GM23338 (cell line): ENCODE measurements around the gene KDSR. TPM values are rescaled to one million over a fixed set of nuclear protein-coding genes. Genes with fewer than 3 reads are reported as not detected.

ENCODE experiments used
- CREB1 ChIP-seq: fragments of 250-450 bp; sonication (Bioruptor Pico); IDR thresholded peaks from 2 replicates; pipeline ENCODE4 v1.5.0; 2020; ENCODE audit warnings: low read depth, mild to moderate bottlenecking, moderate library complexity
- EZH2 ChIP-seq: fragments of 200-600 bp; sonication (generic); IDR thresholded peaks from one replicate; pipeline ENCODE4 v1.8.0; 2017; ENCODE audit warnings: antibody characterized with exemption, mild to moderate bottlenecking, low read depth; ENCODE audit not compliant: unreplicated experiment
- EZH2phosphoT487 ChIP-seq: fragments of 200-600 bp; sonication (generic); IDR thresholded peaks from one replicate; pipeline ENCODE4 v1.8.1; 2018; ENCODE audit warnings: antibody characterized with exemption; ENCODE audit not compliant: unreplicated experiment
- ZNF114 ChIP-seq: fragments of 250-450 bp; sonication (Bioruptor Pico); IDR thresholded peaks from 2 replicates; pipeline ENCODE4 v1.5.0; 2020; ENCODE audit warnings: mild to moderate bottlenecking, moderate library complexity
- ZNF331 ChIP-seq: fragments of 250-450 bp; sonication (Bioruptor Pico); IDR thresholded peaks from 2 replicates; pipeline ENCODE4 v1.5.0; 2020; ENCODE audit warnings: low read depth, mild to moderate bottlenecking, moderate library complexity
- polyA plus RNA-seq: library from polyadenylated mRNA; unstranded; fragments of >200 nt; fragmentation: Nextera tagmentation; extraction: Ambion mirVana; gene quantifications from 2 replicates; pipeline ENCODE4 v1.2.1, GENCODE V29; 2016
- total RNA-seq: library from RNA; depleted of rRNA; stranded (reverse); fragments of >200 nt; shearing (Covaris generic); gene quantifications from 2 replicates; pipeline ENCODE4 v1.2.3, GENCODE V29; 2014
- TF ChIP-seq, protein P1 (sequence below): fragments of 250-450 bp; sonication (Bioruptor Pico); IDR thresholded peaks from 2 replicates; pipeline ENCODE4 v1.5.0; 2020; ENCODE audit warnings: mild to moderate bottlenecking, moderate library complexity
- TF ChIP-seq, protein P2 (sequence below): IDR thresholded peaks from one replicate; pipeline ENCODE4 v1.6.1; 2018; ENCODE audit warnings: antibody characterized with exemption; ENCODE audit not compliant: unreplicated experiment

KDSR gene
- total and polyA plus RNA-seq, 2 experiments from 2014 or later, result 23.7 to 36.3 TPM

DNA sequence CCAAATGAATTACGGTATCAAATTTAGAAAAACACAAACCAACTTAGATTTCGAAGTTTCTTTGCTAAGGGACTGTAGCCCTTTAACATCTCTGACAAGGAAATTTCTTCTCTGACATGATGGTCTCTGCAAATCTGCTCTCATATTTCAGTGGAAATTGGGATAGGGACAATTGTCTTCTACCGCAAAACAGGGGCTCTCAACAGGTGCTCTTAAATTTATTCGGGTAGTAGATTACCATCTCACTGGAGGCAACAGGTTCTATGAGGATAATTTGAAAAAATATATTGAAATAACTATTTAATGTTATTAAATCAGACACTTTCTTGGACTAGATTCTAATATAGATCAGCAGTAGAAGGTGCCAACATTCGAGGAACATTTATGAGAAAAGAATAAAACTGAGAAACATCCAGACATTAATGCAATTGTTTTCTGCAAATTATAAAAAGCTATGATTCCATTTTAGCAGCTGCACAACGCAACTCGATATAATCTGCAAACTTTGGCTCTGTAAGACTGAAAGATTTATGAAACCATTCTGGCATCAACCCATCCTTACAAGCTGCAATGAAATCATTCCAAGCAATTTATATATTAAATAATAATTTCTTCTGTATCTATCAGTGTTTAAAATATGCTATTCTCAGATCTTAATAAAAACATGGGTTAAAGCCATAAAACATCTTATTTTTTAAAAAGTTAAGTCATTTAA, 37.4 kb downstream of the KDSR start (continued):
- TF ChIP-seq, protein P1, sequence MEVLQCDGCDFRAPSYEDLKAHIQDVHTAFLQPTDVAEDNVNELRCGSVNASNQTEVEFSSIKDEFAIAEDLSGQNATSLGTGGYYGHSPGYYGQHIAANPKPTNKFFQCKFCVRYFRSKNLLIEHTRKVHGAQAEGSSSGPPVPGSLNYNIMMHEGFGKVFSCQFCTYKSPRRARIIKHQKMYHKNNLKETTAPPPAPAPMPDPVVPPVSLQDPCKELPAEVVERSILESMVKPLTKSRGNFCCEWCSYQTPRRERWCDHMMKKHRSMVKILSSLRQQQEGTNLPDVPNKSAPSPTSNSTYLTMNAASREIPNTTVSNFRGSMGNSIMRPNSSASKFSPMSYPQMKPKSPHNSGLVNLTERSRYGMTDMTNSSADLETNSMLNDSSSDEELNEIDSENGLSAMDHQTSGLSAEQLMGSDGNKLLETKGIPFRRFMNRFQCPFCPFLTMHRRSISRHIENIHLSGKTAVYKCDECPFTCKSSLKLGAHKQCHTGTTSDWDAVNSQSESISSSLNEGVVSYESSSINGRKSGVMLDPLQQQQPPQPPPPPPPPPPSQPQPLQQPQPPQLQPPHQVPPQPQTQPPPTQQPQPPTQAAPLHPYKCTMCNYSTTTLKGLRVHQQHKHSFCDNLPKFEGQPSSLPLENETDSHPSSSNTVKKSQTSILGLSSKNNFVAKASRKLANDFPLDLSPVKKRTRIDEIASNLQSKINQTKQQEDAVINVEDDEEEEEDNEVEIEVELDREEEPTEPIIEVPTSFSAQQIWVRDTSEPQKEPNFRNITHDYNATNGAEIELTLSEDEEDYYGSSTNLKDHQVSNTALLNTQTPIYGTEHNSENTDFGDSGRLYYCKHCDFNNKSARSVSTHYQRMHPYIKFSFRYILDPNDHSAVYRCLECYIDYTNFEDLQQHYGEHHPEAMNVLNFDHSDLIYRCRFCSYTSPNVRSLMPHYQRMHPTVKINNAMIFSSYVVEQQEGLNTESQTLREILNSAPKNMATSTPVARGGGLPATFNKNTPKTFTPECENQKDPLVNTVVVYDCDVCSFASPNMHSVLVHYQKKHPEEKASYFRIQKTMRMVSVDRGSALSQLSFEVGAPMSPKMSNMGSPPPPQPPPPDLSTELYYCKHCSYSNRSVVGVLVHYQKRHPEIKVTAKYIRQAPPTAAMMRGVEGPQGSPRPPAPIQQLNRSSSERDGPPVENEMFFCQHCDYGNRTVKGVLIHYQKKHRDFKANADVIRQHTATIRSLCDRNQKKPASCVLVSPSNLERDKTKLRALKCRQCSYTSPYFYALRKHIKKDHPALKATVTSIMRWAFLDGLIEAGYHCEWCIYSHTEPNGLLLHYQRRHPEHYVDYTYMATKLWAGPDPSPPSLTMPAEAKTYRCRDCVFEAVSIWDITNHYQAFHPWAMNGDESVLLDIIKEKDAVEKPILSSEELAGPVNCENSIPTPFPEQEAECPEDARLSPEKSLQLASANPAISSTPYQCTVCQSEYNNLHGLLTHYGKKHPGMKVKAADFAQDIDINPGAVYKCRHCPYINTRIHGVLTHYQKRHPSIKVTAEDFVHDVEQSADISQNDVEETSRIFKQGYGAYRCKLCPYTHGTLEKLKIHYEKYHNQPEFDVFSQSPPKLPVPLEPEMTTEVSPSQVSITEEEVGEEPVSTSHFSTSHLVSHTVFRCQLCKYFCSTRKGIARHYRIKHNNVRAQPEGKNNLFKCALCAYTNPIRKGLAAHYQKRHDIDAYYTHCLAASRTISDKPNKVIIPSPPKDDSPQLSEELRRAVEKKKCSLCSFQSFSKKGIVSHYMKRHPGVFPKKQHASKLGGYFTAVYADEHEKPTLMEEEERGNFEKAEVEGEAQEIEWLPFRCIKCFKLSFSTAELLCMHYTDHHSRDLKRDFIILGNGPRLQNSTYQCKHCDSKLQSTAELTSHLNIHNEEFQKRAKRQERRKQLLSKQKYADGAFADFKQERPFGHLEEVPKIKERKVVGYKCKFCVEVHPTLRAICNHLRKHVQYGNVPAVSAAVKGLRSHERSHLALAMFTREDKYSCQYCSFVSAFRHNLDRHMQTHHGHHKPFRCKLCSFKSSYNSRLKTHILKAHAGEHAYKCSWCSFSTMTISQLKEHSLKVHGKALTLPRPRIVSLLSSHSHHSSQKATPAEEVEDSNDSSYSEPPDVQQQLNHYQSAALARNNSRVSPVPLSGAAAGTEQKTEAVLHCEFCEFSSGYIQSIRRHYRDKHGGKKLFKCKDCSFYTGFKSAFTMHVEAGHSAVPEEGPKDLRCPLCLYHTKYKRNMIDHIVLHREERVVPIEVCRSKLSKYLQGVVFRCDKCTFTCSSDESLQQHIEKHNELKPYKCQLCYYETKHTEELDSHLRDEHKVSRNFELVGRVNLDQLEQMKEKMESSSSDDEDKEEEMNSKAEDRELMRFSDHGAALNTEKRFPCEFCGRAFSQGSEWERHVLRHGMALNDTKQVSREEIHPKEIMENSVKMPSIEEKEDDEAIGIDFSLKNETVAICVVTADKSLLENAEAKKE, result no peak
- TF ChIP-seq, protein P2, sequence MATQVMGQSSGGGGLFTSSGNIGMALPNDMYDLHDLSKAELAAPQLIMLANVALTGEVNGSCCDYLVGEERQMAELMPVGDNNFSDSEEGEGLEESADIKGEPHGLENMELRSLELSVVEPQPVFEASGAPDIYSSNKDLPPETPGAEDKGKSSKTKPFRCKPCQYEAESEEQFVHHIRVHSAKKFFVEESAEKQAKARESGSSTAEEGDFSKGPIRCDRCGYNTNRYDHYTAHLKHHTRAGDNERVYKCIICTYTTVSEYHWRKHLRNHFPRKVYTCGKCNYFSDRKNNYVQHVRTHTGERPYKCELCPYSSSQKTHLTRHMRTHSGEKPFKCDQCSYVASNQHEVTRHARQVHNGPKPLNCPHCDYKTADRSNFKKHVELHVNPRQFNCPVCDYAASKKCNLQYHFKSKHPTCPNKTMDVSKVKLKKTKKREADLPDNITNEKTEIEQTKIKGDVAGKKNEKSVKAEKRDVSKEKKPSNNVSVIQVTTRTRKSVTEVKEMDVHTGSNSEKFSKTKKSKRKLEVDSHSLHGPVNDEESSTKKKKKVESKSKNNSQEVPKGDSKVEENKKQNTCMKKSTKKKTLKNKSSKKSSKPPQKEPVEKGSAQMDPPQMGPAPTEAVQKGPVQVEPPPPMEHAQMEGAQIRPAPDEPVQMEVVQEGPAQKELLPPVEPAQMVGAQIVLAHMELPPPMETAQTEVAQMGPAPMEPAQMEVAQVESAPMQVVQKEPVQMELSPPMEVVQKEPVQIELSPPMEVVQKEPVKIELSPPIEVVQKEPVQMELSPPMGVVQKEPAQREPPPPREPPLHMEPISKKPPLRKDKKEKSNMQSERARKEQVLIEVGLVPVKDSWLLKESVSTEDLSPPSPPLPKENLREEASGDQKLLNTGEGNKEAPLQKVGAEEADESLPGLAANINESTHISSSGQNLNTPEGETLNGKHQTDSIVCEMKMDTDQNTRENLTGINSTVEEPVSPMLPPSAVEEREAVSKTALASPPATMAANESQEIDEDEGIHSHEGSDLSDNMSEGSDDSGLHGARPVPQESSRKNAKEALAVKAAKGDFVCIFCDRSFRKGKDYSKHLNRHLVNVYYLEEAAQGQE, result no peak
- TF ChIP-seq ZNF114 (CRISPR knock-in tag) (no peak), EZH2phosphoT487 (no peak), EZH2 (no peak), CREB1 (CRISPR knock-in tag) (no peak), ZNF331 (CRISPR knock-in tag) (no peak)
